Activated T-cell treated with anti-CD3 and anti-CD28 coated beads, Interleukin-2, amount 50 U/mL, for 24 hours (primary cell): Measurements from ENCODE around the gene TTC21B.
"Not testable (repeated sequence)": the region's sequence is repeated elsewhere in the genome, so short reads cannot be mapped to it uniquely, and the experiment has no call there.

Experiments used
- DNase-seq: peaks from one replicate; pipeline ENCODE4 v3.0.0-alpha.2; 2020
- H3K27ac Mint-ChIP-seq: 2 replicates; pipeline ENCODE4 v1.8.0; 2020; ENCODE audit warnings: mild to moderate bottlenecking, mixed read lengths
- H3K27me3 Mint-ChIP-seq: 2 replicates; pipeline ENCODE4 v1.8.0; 2020; ENCODE audit warnings: mixed read lengths
- H3K36me3 Mint-ChIP-seq: 2 replicates; pipeline ENCODE4 v1.8.0; 2020; ENCODE audit warnings: low read depth, mixed read lengths
- H3K4me1 Mint-ChIP-seq: 2 replicates; pipeline ENCODE4 v1.8.0; 2020; ENCODE audit warnings: low read depth, mixed read lengths
- H3K4me3 Mint-ChIP-seq: 2 replicates; pipeline ENCODE4 v1.8.0; 2020; ENCODE audit warnings: mild to moderate bottlenecking, moderate library complexity, mixed read lengths
- H3K9me3 Mint-ChIP-seq: 2 replicates; pipeline ENCODE4 v1.8.0; 2020; ENCODE audit warnings: mixed read lengths

The TTC21B gene

DNA sequence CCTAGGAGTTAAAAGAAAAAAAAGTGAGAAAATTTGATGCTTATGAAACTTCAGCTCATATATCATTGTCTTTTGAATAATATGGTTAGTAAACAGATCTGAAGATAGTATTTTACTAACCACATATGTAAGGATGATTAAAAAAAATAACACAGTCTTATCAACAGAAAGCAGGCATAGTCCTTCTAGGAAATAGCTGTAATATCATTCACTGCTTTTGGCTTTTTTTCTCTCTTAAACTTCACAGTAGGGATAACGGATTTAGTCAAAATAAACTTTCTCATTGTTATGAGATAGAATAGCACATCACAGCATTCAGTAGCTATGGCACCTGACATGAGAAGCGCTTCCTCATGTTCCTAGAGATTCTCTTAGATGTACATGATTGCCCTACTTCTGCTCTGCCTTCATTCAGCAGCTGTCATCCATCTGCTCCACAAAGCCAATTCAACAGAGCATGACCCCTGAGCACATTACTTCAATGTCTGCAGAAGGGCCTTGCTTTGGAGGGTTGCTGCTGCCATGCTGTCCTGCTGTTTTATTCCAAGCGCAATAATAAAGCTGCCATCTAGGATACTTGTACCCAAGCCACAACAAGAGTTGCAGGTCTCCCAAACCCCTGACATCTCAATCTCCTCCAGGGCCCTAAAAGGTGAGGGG, 67.0 kb downstream of the TTC21B start:
- DNase-seq = no peak
- H3K27me3 Mint-ChIP-seq = no peaks in the 10 kb centered on the region
- H3K4me1 Mint-ChIP-seq = no peaks in the 10 kb centered on the region
- H3K27ac Mint-ChIP-seq = no peak overlapping the region
- peaks cover 83% of the 10 kb centered on the region for H3K36me3 Mint-ChIP-seq
- no peaks in the 10 kb centered on the region for H3K9me3 Mint-ChIP-seq
- no peak overlapping the region for H3K4me3 Mint-ChIP-seq

DNA sequence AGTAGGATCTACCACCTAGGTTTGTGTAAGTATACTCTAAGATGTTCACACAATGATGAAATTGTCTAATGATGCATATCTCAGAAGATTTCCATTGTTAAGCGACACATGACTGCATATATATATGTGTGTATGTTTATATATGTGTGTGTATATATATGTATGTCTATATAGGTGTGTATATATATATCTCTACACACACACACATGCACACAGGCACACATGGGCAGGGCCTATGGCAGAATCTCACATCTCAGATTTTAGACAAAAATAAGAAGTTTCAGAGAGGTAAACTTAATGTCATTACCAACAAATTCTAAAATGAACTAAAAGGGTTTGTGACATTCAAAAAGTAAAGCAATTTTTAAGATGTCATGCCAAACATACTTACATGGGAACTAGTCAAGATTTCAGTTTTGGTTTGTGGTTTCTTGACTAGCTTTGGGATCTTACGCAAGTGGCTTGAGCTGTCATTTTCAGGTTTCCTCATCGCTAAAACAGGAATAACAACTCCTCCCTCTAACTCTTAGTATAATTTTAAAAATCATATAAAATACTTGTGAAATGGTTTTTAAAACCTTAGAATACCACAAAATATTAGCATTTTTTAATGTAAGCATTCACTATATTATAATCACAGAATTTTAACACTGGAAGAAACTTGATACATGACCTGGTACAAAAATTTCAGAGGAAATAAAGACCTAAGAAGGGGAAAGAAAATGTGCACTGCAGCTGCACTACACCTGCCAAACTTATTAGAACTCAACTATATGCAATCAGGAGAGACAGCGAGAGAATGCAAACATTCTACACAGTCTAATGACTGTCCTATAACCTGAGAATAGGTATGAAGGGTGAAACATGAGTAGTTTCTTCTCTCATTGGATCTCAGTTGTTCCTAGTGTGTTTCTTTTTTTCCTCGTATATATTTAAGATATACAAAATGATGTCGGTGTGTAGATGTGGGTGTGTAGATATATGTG, 75.7 kb downstream of the TTC21B start:
- peaks cover 52% of the 10 kb centered on the region for H3K36me3 Mint-ChIP-seq
- H3K27me3 Mint-ChIP-seq = no peaks in the 10 kb centered on the region
- no peak for DNase-seq
- H3K9me3 Mint-ChIP-seq = no peaks in the 10 kb centered on the region
- no peak overlapping the region for H3K4me3 Mint-ChIP-seq
- H3K27ac Mint-ChIP-seq = peak overlapping the region; percentile 67
- peaks cover 39% of the 10 kb centered on the region for H3K4me1 Mint-ChIP-seq

DNA sequence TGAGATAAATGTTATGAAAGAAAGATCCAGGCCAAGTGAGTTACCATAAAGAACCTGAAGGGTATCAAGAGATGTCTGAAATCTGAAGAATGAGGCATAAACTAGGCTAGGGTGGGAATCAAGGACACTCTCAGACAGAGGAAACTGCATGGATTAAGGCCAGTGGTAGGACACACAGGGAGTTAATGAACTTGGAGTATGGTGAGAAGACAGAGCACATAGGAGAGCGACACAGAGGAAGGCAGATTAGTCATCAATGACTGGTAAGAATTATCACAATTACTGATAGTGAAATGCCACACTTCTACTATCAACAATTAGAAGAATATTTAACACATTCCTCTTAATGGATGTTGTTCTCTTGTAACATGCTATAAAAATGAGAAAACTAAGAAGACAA, 76.9 kb downstream of the TTC21B start:
- no peak for DNase-seq
- H3K27ac Mint-ChIP-seq = peak overlapping the region; percentile 88
- H3K36me3 Mint-ChIP-seq = peaks cover 53% of the 10 kb centered on the region
- H3K9me3 Mint-ChIP-seq = no peaks in the 10 kb centered on the region
- H3K4me3 Mint-ChIP-seq = peak overlapping the region; percentile 42
- H3K27me3 Mint-ChIP-seq = no peaks in the 10 kb centered on the region
- H3K4me1 Mint-ChIP-seq = peaks cover 39% of the 10 kb centered on the region

DNA sequence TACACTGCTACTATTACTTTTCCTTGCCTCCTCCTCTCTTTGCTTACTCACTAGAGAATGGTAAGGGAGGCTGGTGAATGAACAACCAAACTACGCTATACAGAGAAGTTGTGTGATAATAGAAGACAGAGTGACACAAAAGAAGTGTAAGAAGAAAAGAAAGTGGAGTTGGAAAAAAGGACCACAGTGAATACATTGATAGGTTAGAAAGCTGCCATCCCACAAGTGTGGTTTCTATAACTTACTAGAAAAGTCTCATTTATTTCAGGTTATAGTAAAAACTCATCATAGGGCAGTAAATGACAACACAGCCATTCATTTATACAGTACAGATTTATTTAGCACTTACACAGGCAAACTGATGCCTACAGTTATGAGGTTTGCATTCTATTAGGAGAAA, 77.3 kb downstream of the TTC21B start:
- H3K9me3 Mint-ChIP-seq = no peaks in the 10 kb centered on the region
- peaks cover 55% of the 10 kb centered on the region for H3K36me3 Mint-ChIP-seq
- no peak overlapping the region for H3K4me3 Mint-ChIP-seq
- H3K27me3 Mint-ChIP-seq = no peaks in the 10 kb centered on the region
- peak overlapping the region; percentile 88 for H3K27ac Mint-ChIP-seq
- peaks cover 39% of the 10 kb centered on the region for H3K4me1 Mint-ChIP-seq
- DNase-seq = no peak

DNA sequence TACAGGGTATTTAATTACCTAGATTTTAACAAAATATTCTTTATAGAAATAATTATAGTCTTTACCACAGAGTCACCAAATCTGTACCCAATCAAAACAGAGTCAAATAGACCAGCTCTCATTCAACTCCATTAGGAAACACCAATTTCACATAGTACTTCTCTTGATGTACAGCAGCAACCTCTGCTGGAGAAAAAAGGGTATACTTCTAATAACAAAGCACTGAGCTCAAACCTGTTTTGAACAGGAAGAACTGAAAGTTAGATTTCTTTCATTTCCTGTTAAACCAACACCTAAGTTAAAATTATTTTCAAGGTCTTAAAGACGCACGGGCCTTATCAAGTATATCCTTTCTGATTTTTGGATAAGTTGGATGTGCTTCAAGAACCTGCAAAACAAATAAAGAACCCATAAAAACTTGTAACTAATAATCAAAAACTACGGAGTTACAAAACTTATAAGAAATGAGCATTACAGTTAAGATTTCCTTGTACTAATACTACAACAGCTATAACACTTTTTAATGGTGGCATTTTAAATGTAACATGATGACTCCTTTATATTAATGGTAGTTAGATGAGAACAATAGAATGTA, 79.0 kb downstream of the TTC21B start:
- Mint-ChIP-seq H3K27me3 (no peaks in the 10 kb centered on the region), H3K9me3 (no peaks in the 10 kb centered on the region), H3K4me1 (peaks cover 39% of the 10 kb centered on the region), H3K27ac (no peak overlapping the region), H3K36me3 (peaks cover 52% of the 10 kb centered on the region), H3K4me3 (no peak overlapping the region)
- no peak for DNase-seq

DNA sequence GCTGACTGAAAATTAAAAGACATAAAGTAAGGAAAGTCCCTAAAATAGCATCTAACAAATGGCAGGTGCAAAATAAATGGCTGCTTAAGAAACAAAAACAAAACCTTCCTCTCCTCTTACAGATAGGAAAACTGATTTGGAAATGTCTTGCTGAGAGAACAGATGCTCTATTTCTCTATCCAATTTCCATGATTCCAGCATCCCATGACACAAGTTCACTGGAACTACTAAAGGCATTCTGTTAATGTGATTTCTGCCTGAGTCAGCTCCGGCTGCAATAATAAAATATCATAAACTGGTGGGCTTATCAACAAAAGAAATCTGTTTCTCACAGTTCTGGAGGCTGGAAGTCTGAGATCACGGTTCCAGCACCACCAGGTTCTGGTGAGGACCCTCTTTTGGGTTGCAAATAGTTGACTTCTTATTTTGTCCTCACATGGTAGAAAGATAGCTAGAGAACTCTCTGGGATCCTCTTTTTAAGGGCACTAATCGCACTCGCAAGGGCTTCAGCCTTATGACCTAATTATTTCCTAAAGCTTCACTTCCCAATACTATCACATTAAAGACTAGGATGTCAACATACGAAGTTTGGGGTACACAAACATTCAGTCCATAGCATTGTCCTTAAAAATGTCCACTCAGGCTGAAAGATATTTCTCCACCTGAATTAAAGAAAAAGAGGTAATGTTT, 81.3 kb downstream of the TTC21B start:
- H3K9me3 Mint-ChIP-seq = no peaks in the 10 kb centered on the region

DNA sequence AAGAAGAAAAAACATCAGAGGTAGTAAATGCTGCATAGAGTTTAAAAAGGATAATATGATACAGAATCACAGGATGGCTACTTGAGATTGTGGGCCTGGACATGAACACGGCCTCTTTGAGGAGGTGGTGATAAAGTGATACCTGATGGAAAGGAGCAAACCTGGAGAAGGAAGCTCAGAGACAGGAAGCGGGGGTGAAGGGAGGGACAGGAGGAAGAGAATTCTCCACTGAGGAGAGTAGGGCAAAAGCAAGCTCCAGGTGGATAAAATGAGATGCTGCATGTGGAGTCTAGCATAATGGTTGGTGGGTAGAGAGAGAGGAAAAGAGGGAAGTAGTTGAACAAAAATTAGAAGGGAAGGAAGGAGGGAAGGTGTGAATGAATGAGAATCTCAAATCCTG, 82.6 kb downstream of the TTC21B start:
- Mint-ChIP-seq H3K36me3 (peaks cover 64% of the 10 kb centered on the region), H3K27me3 (no peaks in the 10 kb centered on the region), H3K9me3 (no peaks in the 10 kb centered on the region), H3K27ac (peak overlapping the region; percentile 38), H3K4me3 (no peak overlapping the region), H3K4me1 (peaks cover 13% of the 10 kb centered on the region)
- no peak for DNase-seq

More for the DNA sequence above, 81.3 kb downstream of the TTC21B start:
- H3K4me3 Mint-ChIP-seq = no peak overlapping the region
- no peaks in the 10 kb centered on the region for H3K27me3 Mint-ChIP-seq
- H3K36me3 Mint-ChIP-seq = peaks cover 62% of the 10 kb centered on the region
- peaks cover 25% of the 10 kb centered on the region for H3K4me1 Mint-ChIP-seq
- DNase-seq = no peak
- no peak overlapping the region for H3K27ac Mint-ChIP-seq

DNA sequence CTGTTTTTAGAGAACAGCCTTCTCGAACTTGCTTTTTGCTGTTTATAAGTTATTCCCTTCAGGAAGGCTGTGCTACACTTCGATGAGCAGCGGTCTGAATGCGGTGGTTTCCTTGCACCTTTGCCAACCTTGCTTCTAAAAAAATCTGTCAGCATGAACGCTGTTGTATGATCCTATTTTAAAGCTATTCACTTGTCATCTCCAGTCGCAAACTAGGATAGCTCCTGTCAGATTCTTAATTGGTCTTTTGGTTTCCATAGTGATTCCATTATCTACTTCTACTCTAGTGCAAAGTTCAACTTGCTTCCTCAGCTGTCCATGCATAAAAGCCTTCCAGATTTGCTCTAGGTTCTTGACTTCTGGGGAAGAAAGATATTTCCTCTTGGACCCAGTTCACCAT, 83.2 kb downstream of the TTC21B start:
- peaks cover 9% of the 10 kb centered on the region for H3K4me1 Mint-ChIP-seq
- H3K36me3 Mint-ChIP-seq = peaks cover 67% of the 10 kb centered on the region
- H3K27me3 Mint-ChIP-seq = no peaks in the 10 kb centered on the region
- H3K27ac Mint-ChIP-seq = no peak overlapping the region
- no peak for DNase-seq
- no peaks in the 10 kb centered on the region for H3K9me3 Mint-ChIP-seq
- H3K4me3 Mint-ChIP-seq = no peak overlapping the region

DNA sequence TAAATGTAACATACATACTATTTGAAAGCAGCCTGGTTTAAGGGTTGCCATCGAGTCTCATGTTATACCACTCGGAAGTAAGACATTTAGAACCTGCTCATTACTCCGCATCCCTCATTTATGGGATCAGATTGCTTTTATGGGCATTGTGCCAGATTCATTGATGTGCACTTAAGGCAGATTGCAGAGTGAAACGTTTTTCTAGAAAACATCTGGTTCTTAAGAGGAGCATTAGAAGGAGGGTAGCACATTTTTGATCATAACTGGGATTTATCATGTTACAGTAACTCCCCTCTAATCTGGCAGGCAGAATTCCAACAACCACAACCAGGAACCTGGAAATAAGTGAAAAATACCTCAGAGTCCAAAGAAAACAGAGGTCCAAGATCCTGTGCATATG, 85.4 kb downstream of the TTC21B start:
- Mint-ChIP-seq H3K27me3 (no peaks in the 10 kb centered on the region), H3K36me3 (peaks cover 67% of the 10 kb centered on the region), H3K9me3 (no peaks in the 10 kb centered on the region), H3K27ac (no peak overlapping the region), H3K4me1 (peaks cover 3% of the 10 kb centered on the region), H3K4me3 (no peak overlapping the region)
- no peak for DNase-seq

DNA sequence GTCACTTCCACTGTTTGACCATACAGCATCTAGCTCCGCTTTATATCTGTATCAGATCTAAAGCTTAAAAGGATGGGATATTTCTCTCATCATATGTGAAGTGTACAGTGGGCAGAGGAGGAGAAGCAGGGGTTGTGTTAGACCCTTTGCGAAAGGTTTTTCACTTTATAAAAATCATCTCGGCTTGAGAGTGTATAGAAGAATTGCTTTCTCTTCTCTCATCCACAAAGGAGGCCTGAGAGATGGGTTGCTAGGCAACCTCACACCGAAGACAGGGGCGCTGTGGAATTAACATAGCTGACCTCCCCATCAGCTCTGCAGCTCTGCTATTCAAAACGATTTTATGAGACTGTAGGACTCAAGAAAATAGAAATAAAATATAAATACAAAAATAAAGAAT, 89.3 kb downstream of the TTC21B start:
- Mint-ChIP-seq H3K27ac (no peak overlapping the region), H3K27me3 (no peaks in the 10 kb centered on the region), H3K4me3 (no peak overlapping the region), H3K4me1 (peaks cover 3% of the 10 kb centered on the region), H3K36me3 (peaks cover 53% of the 10 kb centered on the region), H3K9me3 (peaks cover 12% of the 10 kb centered on the region)
- no peak for DNase-seq

DNA sequence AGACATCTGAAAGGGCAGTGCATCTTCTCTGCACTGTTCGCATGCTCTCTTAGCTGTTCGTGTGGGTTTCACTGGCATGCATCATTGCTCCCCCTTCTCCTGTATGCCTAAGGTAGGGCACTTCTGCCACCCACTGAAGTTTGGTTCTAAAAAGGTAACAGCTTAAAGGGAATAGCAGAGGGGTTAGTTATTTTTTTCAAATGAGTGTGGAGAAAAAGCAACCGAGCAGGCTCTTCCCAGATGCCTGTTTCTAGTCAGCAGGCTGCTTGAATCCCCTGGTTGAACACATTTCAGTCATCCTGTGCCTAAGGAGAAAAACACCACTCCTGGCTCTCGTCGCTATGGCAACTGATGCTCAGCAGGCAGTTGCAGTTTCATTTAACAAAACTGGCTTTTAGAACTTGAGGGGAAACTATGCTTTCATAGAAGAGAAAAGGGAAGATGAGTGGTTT, 89.7 kb downstream of the TTC21B start:
- Mint-ChIP-seq H3K36me3 (peaks cover 51% of the 10 kb centered on the region), H3K27ac (no peak overlapping the region), H3K4me3 (no peak overlapping the region), H3K4me1 (peaks cover 3% of the 10 kb centered on the region), H3K27me3 (no peaks in the 10 kb centered on the region), H3K9me3 (peaks cover 15% of the 10 kb centered on the region)
- DNase-seq = no peak

DNA sequence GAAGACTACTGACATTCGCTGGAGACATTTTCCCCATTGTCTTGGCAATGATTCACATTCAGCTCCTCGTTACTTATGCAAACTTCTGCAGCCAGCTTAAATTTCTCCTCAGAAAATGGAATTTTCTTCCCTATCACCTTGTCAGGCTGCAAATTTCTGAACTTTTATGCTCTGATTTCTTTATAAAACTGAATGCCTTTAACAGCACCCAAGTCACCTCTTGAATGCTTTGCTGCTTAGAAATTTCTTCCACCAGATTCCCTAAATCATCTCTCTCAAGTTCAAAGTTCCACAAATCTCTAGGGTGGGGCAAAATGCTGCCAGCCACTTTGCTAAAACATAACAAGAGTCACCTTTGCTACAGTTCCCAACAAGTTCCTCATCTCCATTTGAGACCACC, 92.5 kb downstream of the TTC21B start:
- not testable (repeated sequence) for H3K4me3 Mint-ChIP-seq, H3K27me3 Mint-ChIP-seq, H3K4me1 Mint-ChIP-seq, H3K27ac Mint-ChIP-seq, DNase-seq
- Mint-ChIP-seq H3K36me3 (peaks cover 48% of the 10 kb centered on the region), H3K9me3 (peaks cover 15% of the 10 kb centered on the region)

DNA sequence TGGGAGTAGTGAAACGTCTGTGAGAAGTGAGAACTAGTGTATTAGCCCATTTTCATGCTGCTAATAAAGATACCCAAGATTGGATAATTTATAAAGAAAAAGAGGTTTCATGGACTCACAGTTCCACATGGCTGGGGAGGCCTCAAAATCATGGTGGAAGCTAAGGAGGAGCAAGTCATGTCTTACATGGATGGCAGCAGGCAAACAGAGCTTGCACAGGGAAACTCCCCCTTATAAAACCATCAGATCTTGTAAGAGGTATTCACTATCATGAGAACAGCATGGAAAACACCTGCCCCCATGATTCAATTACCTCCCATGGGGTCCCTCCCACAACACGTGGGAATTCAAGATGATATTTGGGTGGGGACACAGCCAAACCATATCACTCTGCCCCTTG, 93.9 kb downstream of the TTC21B start:
- not testable (repeated sequence) for DNase-seq, H3K4me3 Mint-ChIP-seq, H3K27ac Mint-ChIP-seq, H3K27me3 Mint-ChIP-seq, H3K4me1 Mint-ChIP-seq
- peaks cover 15% of the 10 kb centered on the region for H3K9me3 Mint-ChIP-seq
- H3K36me3 Mint-ChIP-seq = peaks cover 48% of the 10 kb centered on the region

DNA sequence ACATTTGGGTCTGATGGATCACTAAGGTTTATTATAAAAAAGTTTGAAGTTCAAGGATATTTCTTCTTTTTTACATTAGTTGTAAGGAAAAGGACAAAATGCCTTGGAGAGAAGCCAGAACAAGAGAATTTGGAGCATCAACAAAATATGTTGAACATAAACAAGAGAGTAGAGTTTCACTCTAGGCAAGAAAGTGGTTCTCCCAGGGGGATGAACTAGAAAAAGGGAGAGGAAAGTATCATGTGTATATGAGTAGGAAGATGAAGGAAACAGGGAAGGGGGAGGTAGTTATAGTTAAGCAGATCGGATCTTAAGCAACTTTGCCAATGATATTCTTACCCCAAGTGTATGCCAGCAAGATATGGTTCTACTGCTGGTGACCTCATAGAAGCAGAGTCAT, 95.7 kb downstream of the TTC21B start:
- Mint-ChIP-seq H3K27ac (no peak overlapping the region), H3K4me3 (no peak overlapping the region), H3K9me3 (peaks cover 23% of the 10 kb centered on the region), H3K4me1 (no peaks in the 10 kb centered on the region), H3K27me3 (no peaks in the 10 kb centered on the region), H3K36me3 (peaks cover 60% of the 10 kb centered on the region)
- DNase-seq = no peak
